ENCODE results near the gene TM9SF2. TPM values are rescaled to one million over a fixed set of nuclear protein-coding genes. Genes with fewer than 3 reads are reported as not detected.
"Not testable (repeated sequence)": the region's sequence is repeated elsewhere in the genome, so short reads cannot be mapped to it uniquely, and the experiment has no call there.

TM9SF2 gene
- total RNA-seq, 1 donor, result 160 TPM

- H3K27ac ChIP-seq (ENCODE audit: low read depth, low read length), result no peak overlapping the region
- no peaks in the 10 kb centered on the region for H3K36me3 ChIP-seq (ENCODE audit: insufficient read depth, low read length)
- no peak overlapping the region for H2AFZ ChIP-seq (ENCODE audit: low read length)
- no peaks in the 10 kb centered on the region for H4K20me1 ChIP-seq (ENCODE audit: insufficient read depth, low read length)
- no peaks in the 10 kb centered on the region for H3K79me2 ChIP-seq (ENCODE audit: insufficient read depth, low read length)
- H3K4me3 ChIP-seq (ENCODE audit: insufficient read depth, low read length), result no peak overlapping the region
- H3K4me1 ChIP-seq (ENCODE audit: insufficient read depth, low read length), result peaks cover 3% of the 10 kb centered on the region
- no peaks in the 10 kb centered on the region for H3K27me3 ChIP-seq (ENCODE audit: insufficient read depth, low read length)
- DNase-seq (ENCODE audit: insufficient read length, low spot score, missing footprints), result no peak
- no peaks in the 10 kb centered on the region for H3K9me3 ChIP-seq (ENCODE audit: low read depth, low read length)
- TF ChIP-seq, protein P1, sequence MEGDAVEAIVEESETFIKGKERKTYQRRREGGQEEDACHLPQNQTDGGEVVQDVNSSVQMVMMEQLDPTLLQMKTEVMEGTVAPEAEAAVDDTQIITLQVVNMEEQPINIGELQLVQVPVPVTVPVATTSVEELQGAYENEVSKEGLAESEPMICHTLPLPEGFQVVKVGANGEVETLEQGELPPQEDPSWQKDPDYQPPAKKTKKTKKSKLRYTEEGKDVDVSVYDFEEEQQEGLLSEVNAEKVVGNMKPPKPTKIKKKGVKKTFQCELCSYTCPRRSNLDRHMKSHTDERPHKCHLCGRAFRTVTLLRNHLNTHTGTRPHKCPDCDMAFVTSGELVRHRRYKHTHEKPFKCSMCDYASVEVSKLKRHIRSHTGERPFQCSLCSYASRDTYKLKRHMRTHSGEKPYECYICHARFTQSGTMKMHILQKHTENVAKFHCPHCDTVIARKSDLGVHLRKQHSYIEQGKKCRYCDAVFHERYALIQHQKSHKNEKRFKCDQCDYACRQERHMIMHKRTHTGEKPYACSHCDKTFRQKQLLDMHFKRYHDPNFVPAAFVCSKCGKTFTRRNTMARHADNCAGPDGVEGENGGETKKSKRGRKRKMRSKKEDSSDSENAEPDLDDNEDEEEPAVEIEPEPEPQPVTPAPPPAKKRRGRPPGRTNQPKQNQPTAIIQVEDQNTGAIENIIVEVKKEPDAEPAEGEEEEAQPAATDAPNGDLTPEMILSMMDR (IDR thresholded peaks at IDR 0.05; ENCODE audit: extremely low read depth, low read depth, low read length), result no peak
- H3K4me2 ChIP-seq (ENCODE audit: insufficient read depth, low read length), result peak overlapping the region; percentile 14
These were observed 16.8 kb upstream of the TM9SF2 start for GRCh38 chr13:99484473-99484872.

- H3K4me1 ChIP-seq (ENCODE audit: insufficient read depth, low read length), result peaks cover 3% of the 10 kb centered on the region
- H3K27me3 ChIP-seq (ENCODE audit: insufficient read depth, low read length), result no peaks in the 10 kb centered on the region
- no peak overlapping the region for H2AFZ ChIP-seq (ENCODE audit: low read length)
- no peak overlapping the region for H3K27ac ChIP-seq (ENCODE audit: low read depth, low read length)
- TF ChIP-seq, protein P1 (IDR thresholded peaks at IDR 0.05; ENCODE audit: extremely low read depth, low read depth, low read length), result no peak
- H3K4me2 ChIP-seq (ENCODE audit: insufficient read depth, low read length), result no peak overlapping the region
- no peaks in the 10 kb centered on the region for H3K79me2 ChIP-seq (ENCODE audit: insufficient read depth, low read length)
- no peaks in the 10 kb centered on the region for H4K20me1 ChIP-seq (ENCODE audit: insufficient read depth, low read length)
- no peak overlapping the region for H3K4me3 ChIP-seq (ENCODE audit: insufficient read depth, low read length)
- H3K9me3 ChIP-seq (ENCODE audit: low read depth, low read length), result no peaks in the 10 kb centered on the region
- H3K36me3 ChIP-seq (ENCODE audit: insufficient read depth, low read length), result no peaks in the 10 kb centered on the region
- no peak for DNase-seq (ENCODE audit: insufficient read length, low spot score, missing footprints)
These were observed 14.3 kb upstream of the TM9SF2 start for GRCh38 chr13:99486996-99487395.

GRCh38 chr13:99489028-99489427 lies 12.2 kb upstream of the TM9SF2 start:
- Histone ChIP-seq H3K4me3 (ENCODE audit: insufficient read depth, low read length) (no peak overlapping the region), H3K36me3 (ENCODE audit: insufficient read depth, low read length) (no peaks in the 10 kb centered on the region), H4K20me1 (ENCODE audit: insufficient read depth, low read length) (no peaks in the 10 kb centered on the region), H2AFZ (ENCODE audit: low read length) (no peak overlapping the region), H3K4me1 (ENCODE audit: insufficient read depth, low read length) (peaks cover 2% of the 10 kb centered on the region), H3K4me2 (ENCODE audit: insufficient read depth, low read length) (no peak overlapping the region), H3K9me3 (ENCODE audit: low read depth, low read length) (no peaks in the 10 kb centered on the region), H3K27ac (ENCODE audit: low read depth, low read length) (no peak overlapping the region), H3K79me2 (ENCODE audit: insufficient read depth, low read length) (no peaks in the 10 kb centered on the region), H3K27me3 (ENCODE audit: insufficient read depth, low read length) (no peaks in the 10 kb centered on the region)
- no peak for DNase-seq (ENCODE audit: insufficient read length, low spot score, missing footprints)
- TF ChIP-seq, protein P1 (IDR thresholded peaks at IDR 0.05; ENCODE audit: extremely low read depth, low read depth, low read length), result no peak

- not testable (repeated sequence) for H4K20me1 ChIP-seq (ENCODE audit: insufficient read depth, low read length); H3K4me1 ChIP-seq (ENCODE audit: insufficient read depth, low read length); H3K27ac ChIP-seq (ENCODE audit: low read depth, low read length); H3K4me2 ChIP-seq (ENCODE audit: insufficient read depth, low read length); H3K9me3 ChIP-seq (ENCODE audit: low read depth, low read length); H3K4me3 ChIP-seq (ENCODE audit: insufficient read depth, low read length); DNase-seq (ENCODE audit: insufficient read length, low spot score, missing footprints); H3K27me3 ChIP-seq (ENCODE audit: insufficient read depth, low read length); H2AFZ ChIP-seq (ENCODE audit: low read length); H3K36me3 ChIP-seq (ENCODE audit: insufficient read depth, low read length); H3K79me2 ChIP-seq (ENCODE audit: insufficient read depth, low read length)
These were observed 9.5 kb upstream of the TM9SF2 start for GRCh38 chr13:99491750-99492149.

Measured in osteoblast (primary cell).